NCI-H1048 (cell line): ENCODE results near the gene FAM180A.

Experiments
- DNase-seq: peaks from one replicate; lab custom pipeline; 2025; lab: John Stamatoyannopoulos, UW

The FAM180A gene

GRCh38 chr7:135771961-135772638, 23.5 kb upstream of the FAM180A start:
- DNase-seq: no peak

- DNase-seq: no peak
Measured at GRCh38 chr7:135771051-135771450, 22.4 kb upstream of the FAM180A start.

- DNase-seq: no peak
Measured at GRCh38 chr7:135770139-135770710, 21.6 kb upstream of the FAM180A start.

GRCh38 chr7:135769005-135769802, 20.6 kb upstream of the FAM180A start:
- no peak for DNase-seq

GRCh38 chr7:135768467-135768866, 19.9 kb upstream of the FAM180A start:
- no peak for DNase-seq

- no peak for DNase-seq
Measured at GRCh38 chr7:135768064-135768463, 19.5 kb upstream of the FAM180A start.

- no peak for DNase-seq
Measured at GRCh38 chr7:135763261-135763660, 14.6 kb upstream of the FAM180A start.

- DNase-seq: no peak
Measured at GRCh38 chr7:135761751-135762488, 13.3 kb upstream of the FAM180A start.

- DNase-seq: no peak
Measured at GRCh38 chr7:135759532-135759931, 10.9 kb upstream of the FAM180A start.

GRCh38 chr7:135758531-135758932, 9.9 kb upstream of the FAM180A start:
- no peak for DNase-seq

- no peak for DNase-seq
Measured at GRCh38 chr7:135757719-135758411, 9.3 kb upstream of the FAM180A start.

- no peak for DNase-seq
Measured at GRCh38 chr7:135756191-135756590, 7.6 kb upstream of the FAM180A start.

- DNase-seq: no peak
Measured at GRCh38 chr7:135755351-135755753, 6.7 kb upstream of the FAM180A start.

GRCh38 chr7:135753616-135754413, 5.2 kb upstream of the FAM180A start:
- no peak for DNase-seq

- no peak for DNase-seq
Measured at GRCh38 chr7:135747366-135747765, 1.2 kb downstream of the FAM180A start.

GRCh38 chr7:135745703-135746312, 2.8 kb downstream of the FAM180A start:
- no peak for DNase-seq

GRCh38 chr7:135744938-135745702, 3.5 kb downstream of the FAM180A start:
- DNase-seq: no peak

- no peak for DNase-seq
Measured at GRCh38 chr7:135743907-135744731, 4.5 kb downstream of the FAM180A start.

GRCh38 chr7:135742371-135742770, 6.2 kb downstream of the FAM180A start:
- no peak for DNase-seq
